Jurkat, Clone E6-1 (cell line): Measurements from ENCODE around the gene PPP2R5C.
A peak's percentile ranks its signal among the peaks of the same experiment; 100 is the strongest.

ENCODE experiments used
- DNase-seq: peaks from one replicate; pipeline ENCODE4 v3.0.0-alpha.2; 2011; ENCODE audit warnings: low read depth, low spot score
- H3K4me3 ChIP-seq: 2 replicates; pipeline ENCODE4 v1.5.1; 2011; ENCODE audit warnings: mild to moderate bottlenecking, low read length, control low read depth, moderate library complexity

PPP2R5C gene

DNA sequence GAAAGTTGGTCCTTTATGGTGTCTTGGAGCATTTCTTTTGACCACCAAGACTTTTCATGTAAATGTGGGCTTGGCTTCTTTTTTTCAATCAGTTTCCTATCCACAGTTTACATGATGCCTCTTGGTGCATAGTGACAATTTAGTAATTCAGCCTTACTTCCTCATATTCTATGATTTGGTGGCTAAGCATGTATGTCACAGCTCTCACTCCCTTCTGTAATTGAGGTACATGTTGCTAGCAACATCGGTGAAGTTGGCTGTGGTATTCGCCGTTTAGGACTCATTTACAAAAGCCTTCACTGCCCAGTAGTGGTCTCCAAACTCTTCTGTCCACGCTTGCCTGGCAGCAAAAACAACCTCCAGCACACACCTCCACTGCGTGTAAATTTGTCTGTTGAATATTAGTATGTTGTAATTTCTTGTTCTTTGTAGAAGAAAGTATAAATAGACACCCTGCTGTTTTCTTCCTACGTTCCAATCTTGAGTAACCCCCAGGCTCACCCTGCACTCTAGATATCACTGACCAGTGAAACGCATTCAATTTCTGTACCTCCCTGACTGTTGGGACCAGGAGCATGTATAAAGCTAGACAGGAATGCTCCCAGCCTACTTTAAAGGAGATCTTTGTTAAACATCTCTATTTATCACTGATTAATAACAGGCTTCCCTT lies 90.4 kb downstream of the PPP2R5C start:
- no peak for DNase-seq

DNA sequence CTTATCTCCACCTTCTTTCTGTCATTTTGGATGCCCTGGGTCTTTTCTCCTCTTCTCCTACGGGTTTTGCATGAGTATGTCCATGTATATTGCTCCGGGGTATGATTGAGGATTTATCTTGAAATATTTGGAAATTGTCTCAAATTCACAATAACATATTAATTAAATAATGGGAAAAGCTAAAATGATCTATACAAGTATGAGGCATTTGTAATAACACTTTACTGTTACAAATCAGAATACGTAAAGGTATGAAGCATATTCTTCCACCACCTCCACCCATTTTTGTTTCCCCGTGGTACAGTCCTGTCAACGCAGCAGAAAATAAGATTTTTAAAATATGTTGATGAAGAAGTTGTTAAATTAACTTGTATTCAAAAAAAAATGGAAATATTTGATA lies 91.3 kb downstream of the PPP2R5C start:
- no peak overlapping the region for H3K4me3 ChIP-seq
- DNase-seq, result no peak

More for the DNA sequence above, 90.4 kb downstream of the PPP2R5C start:
- H3K4me3 ChIP-seq, result no peak overlapping the region

DNA sequence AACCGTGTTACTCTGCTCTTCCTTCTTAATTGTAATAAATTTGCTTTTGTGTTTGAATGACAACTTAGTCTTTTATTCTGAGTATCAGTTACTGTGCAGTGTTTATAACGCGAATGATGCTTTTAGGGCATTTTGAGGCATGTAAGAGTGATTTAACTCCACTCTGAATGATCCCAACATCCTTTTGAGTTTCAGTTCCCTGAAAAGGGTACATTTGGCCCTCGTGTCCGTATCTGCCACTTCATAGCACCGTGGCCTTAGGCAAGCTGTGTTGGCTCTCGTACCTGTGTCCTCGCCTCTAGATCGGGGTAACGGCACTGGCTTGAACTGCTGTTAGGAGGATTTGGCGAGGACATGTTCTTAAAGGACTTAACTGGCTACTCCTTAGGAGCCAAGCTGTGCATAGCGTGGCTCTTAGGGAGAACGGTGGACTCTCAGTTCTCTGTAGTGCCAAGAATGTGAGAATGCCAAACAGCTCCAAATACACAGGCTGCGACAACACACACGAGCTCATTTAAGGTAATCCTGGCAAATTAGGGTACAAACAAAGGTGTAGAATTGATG lies 92.0 kb downstream of the PPP2R5C start:
- DNase-seq, result no peak
- no peak overlapping the region for H3K4me3 ChIP-seq

DNA sequence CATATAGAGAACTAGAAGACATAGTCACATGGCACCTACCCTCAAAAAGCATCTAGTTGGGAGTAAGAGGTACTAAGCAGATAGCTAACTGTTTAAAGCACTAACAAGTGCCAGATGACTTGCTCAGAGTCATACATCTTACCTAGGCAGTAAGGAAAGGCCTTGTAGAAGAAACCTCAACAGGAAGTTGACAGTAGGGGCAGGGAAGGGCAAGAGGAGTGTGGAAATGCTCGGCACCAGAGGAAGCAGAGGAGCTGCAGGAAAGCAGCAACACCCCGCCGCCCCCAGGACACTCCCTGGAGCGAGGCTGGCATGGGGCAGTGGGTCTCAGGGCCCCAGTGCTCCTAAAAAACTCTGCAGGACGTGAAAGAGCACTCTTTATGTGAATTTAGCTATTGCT lies 92.9 kb downstream of the PPP2R5C start:
- DNase-seq, result peak; percentile 46

DNA sequence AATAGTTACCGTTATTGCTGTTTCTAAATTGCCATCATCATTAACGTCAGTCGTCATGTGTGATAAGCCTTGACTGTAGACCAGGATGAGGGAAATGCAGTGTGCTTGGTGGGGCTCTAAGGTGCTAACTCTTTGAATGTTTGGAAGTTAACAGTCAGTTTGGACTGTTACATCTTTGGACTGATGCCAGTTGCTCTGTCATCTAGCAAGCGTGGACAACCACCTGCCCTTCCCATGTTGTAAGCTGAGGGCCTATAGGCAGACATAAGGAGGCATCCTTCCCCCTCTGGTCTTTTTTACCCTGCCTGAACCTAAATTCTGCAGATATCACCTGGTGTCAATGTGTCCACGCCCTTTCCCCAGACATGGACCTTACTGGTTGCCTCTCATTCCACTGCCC lies 94.4 kb downstream of the PPP2R5C start:
- DNase-seq, result no peak
- H3K4me3 ChIP-seq, result no peak overlapping the region

More for the DNA sequence above, 92.9 kb downstream of the PPP2R5C start:
- H3K4me3 ChIP-seq, result no peak overlapping the region

DNA sequence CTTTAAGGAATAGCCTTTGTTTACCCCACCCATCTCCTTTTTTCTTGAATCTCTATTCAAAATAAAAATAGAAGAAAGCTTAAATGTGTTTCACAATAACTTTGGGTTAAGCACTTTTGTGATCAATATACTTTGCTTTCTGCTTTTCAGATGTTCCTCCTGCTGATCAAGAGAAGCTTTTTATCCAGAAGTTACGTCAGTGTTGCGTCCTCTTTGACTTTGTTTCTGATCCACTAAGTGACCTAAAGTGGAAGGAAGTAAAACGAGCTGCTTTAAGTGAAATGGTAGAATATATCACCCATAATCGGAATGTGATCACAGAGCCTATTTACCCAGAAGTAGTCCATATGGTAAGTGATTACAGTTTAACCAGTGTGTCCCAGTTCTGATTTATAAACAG lies 95.0 kb downstream of the PPP2R5C start:
- no peak for DNase-seq
- H3K4me3 ChIP-seq, result no peak overlapping the region

DNA sequence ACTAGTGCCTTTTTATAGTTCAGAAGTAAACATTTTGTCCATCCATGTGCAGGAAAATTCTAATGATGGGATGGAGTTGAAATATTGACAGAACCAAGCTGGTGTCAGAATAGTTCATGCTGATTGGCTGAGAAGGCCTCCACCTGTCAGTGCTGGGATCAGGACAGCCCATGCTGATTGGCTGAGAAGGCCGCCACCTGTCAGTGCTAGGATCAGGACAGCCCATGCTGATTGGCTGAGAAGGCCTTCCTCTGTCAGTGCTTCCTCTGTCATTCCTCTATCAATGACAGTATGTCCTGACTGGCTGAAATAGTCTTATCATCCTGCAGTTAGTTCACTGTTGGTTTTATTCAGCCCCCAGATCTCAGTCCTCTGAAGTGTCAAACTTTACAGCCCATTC lies 95.7 kb downstream of the PPP2R5C start:
- H3K4me3 ChIP-seq, result no peak overlapping the region
- DNase-seq, result no peak

DNA sequence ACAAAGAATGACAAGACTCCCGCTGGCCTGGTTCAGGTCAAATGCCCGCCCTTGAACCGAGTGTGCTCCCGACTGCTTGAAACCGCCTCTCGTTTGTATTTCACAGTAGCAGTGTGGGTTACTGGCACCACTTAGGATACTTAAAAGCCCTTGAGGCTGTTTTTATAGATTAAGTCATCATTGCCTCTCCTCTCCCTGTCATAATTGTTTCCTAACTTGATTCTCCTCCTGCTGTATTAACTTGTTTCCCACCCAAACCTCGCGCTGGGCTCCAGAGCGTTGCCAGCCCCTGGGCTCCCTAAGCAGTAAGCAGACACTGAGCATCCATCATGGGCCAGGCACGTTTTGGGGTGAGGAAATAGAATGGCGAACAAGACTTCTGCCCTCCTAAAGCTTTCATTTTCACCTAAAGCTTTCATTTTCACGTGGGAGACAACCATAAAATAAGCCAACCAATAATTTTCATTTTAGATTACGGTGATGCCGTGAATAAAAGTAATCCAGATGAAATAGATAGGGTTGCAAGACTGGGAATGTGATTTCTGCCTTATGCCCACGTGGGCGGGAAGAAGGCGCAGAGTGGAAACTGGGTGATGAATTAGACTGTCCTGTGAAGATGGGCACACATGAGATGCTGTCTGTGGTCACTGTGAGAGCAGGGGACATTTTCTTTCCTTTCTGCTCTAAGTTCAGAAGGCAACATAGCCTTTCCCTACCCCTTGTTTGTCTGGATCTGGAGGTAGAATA lies 97.5 kb downstream of the PPP2R5C start:
- H3K4me3 ChIP-seq, result no peak overlapping the region
- DNase-seq, result no peak

DNA sequence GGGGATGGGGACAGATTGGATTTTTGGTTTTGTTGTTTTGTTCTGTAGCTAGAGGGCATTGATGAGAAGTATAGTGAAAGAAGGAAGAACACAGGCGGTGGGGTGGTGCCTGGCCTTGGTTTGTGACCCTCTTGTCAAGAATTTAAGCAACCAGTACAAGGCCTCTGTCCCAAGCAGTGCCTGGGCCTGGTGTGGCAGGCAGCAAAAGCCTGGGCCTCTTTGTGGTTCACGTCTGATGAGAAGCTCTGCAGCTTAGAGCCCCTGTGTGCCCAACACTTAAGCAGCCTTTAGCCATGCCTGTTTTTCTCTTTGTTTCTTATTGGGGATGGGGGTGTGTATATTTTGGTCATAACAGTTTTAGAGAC lies 98.0 kb downstream of the PPP2R5C start:
- DNase-seq, result no peak
- no peak overlapping the region for H3K4me3 ChIP-seq

DNA sequence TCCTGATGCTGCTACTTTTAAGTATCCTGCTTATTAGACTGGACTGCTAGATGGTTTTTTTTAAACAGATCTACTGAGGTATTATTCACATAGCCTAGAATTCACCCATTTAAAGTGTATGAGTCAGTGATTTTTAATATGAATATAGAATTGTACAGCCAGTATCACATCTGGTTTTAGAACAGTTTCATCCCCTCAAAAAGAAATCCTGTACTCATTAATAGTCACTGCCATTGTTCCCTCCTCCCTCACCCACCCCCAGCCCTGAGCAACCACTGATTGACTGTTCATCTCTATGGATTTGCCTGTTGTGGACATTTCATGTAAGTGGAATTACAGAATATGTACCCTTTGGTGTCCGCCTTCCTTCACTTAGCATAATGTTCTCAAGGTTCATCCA lies 98.4 kb downstream of the PPP2R5C start:
- no peak for DNase-seq
- H3K4me3 ChIP-seq, result no peak overlapping the region

DNA sequence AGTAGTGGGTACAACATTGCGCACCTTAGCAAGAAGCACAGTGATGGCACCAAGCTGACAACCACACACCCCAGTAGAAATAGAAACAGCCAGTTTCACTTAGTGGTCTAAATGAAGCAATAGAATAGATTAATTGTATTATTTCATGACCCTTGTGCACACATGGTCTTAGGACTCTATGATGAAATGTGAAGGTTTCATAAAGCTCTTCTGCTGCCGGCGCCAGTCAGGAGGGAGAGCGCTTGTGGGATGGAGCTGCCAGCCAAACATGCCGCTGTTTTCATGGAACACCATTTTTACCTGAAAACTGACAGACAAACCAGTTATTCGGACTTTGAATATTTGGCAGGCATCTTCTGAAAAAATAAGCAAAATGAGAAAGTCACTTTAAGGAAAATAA lies 100.0 kb downstream of the PPP2R5C start:
- DNase-seq, result no peak
- H3K4me3 ChIP-seq, result no peak overlapping the region

DNA sequence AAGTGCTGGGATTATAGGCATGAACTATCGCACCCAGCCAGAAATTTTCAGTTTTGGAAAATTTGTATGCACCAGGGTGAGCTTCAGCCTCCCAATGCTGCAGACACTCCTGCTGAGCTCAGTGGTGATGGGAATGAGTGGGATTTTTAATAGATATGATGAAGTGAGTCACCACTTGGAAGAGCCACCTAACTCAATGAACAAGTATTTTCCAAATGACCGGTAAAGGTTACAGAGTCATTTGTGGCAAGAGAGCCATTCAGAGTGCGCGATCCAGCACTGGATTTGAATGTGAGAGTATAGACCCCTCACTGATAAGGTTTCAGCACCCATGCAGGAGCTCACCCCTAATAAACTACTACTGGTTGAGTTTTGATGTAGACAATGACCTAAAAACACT lies 100.7 kb downstream of the PPP2R5C start:
- H3K4me3 ChIP-seq, result no peak overlapping the region
- no peak for DNase-seq

DNA sequence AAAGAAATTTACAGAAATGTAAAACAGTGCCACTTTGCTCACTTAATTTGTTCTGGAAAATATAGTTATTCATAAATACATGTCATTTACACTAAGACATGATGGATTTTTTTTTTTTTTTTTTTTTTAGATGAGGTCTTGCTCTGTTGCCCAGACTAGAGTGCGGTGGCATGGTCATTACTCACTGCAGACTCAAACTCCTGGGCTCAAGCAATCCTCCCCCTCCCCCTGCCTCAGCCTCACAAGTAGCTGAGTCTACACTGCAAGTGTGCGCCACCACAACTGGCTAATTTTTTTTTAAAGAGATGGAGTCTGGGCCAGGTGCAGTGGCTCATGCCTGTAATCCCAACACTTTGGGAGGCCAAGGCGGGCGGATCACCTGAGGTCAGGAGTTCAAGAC lies 101.2 kb downstream of the PPP2R5C start:
- H3K4me3 ChIP-seq, result no peak overlapping the region
- DNase-seq, result no peak

DNA sequence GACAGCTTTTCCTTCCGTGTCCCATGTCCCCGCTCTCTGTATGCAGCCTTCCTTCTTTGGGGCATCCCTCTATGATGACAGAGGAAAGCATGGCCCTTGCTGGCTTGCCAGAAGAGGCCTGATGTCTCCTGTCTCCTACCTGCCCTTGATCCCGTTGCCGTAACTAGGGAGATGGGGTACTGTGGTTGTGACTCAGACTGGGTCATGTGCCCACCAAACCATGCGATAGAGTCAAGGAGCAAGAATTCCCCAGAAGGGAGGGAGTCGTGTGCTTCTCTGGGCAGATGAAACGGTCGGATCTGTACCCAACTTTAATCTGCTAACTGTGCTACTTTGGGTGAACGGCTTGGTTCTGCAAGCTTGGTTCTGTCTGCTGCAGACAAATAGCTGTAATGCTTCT lies 103.8 kb downstream of the PPP2R5C start:
- DNase-seq, result no peak
- H3K4me3 ChIP-seq, result no peak overlapping the region

DNA sequence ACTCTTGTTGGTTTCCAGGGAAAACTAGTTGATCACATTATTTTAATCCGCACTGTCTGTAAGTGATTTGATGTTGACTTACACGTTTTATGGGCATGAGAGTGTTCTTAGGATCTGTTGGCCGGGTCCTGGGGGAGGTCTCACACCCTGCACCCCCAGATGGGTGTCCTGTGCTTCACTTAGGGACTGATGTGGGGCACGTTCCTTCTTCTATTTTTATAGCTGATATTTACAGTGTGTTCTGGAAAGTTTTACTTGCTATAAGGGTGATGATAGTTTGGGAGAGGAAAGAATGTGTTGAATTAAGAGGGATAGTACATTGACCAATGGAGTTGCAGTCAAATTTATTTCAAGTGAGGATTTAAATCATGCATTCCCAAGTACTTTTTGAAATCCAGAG lies 106.3 kb downstream of the PPP2R5C start:
- no peak overlapping the region for H3K4me3 ChIP-seq
- DNase-seq, result no peak

DNA sequence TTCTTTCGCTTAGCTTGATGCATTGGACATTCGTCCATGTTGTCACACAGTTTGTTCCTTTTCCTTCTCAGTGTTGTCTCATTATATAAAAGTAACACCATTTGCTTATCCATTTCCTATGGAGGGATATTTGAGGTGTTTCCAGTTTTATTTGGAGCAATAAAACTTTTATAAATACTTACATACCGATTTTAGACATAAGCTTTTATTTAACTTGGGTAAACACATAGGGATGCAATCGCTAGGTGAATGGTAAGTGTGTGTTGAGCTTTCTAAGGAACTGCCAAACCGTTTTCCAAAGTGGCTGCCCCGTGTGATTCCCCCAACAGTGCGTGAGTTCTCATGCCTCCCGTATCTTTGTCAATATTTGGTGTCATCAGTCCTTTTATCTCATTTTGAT lies 107.7 kb downstream of the PPP2R5C start:
- DNase-seq, result no peak
- no peak overlapping the region for H3K4me3 ChIP-seq

DNA sequence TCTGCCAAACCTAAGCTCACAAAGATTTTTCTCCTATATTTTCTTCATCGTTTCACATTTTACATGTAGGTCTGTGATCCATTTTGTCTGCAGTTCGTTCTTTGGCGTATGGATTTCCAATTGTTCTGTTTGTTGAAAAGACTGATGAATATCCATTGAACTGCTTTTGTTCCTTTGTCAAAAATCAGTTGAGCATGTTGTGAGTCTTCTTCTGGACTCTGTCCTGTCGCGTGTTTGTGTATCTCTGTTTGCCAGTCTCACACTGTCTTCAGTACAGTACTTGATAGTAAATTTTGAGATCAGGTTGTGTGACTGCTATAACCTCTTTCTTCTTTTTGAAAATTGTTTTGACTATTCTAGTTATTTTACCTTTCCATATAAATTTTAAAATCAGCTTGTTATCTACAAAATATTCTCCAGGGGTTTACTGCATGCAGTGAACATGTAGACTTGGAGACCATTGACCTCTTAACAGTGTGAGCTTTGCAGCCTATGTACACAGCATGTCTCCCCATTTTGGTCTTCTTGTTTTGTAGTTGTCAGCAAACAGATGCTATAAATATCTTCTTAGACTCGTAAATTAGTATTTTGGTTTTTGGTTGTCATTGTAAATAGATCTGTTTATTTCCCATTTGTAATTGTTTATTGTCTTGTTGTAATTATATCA lies 108.9 kb downstream of the PPP2R5C start:
- DNase-seq, result no peak
- H3K4me3 ChIP-seq, result no peak overlapping the region

DNA sequence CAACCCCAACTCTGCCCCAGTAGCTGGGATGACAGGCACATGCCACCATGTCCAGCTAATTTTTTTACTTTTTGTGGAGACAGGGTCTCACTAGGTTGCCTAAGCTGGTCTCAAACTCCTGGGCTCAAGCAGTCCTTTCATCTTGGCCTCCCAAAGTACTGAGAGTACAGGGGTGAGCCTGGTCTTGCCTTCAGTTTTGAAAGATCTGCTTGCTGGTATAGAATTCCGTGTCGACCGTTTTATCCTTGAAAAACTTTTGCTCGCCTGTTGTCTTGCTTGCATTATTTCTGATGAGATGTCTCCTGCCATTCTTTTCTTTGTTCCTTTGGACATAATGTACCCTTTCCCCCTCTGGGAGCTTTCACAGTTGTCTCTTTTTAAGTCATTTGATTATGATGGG lies 110.8 kb downstream of the PPP2R5C start:
- DNase-seq, result no peak
- H3K4me3 ChIP-seq, result no peak overlapping the region

DNA sequence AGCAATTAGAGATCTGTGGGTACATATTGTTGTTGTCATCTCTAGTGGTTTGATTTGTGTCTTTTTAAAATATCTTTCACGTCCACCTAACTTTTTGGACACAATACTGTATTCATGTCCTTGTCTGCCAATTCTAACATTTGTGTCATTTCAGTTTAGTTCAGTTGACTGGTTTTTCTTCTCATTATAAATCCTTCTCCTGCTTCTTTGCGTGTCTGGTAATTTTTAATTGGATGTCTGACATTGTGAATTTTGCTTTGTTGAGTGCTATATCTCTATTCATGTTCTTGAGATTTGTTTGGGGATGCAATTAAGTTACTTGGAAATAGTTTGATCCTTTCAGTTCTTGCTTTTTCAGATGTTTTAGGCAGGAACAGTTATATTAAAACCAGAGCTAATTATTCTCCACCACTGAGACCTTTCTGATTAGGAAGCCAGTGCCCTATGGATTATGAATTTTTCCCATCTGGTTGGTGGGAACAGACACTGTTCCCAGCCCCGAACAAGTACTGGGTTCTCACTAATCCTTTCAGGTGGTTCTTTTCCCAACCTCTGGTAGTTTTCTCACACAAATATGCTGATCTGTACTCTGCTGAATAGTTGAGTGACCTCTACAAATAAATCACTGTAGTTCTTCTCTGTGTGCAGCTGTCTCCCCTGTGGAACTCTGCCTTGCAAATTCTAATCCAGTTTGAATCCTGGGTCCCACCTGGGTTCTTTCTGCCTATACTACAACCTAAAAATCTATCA lies 111.7 kb downstream of the PPP2R5C start:
- no peak overlapping the region for H3K4me3 ChIP-seq
- no peak for DNase-seq

DNA sequence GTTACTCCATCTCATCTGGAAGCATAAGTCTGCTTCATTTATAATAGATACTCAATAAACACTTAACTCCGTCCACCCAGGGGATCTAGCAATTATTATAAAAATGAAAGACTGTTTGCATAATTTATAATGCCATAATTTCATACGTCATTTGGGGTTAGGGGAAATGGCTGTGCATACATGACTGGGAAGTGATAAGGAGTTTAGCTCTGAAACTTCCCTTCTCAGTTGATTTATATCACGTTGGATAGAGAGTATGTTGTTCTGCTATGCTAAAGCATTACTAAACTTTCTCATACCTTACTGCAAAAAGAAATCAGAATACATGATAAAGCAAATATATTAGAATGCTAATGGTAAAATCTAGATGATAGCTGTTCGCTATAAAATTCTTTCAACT lies 112.5 kb downstream of the PPP2R5C start:
- no peak for DNase-seq

More for the DNA sequence above, 112.5 kb downstream of the PPP2R5C start:
- no peak overlapping the region for H3K4me3 ChIP-seq
